GM19455 (cell line): Measurements from ENCODE around the gene FUT7.

Experiments
- ATAC-seq: cut with Tn5 transposase; IDR thresholded peaks from one replicate; pipeline ENCODE4 v1.9.1; 2021; ENCODE audit not compliant: unreplicated experiment

Gene FUT7

GRCh38 chr9:137019891-137020683 is 11.8 kb downstream of the FUT7 start:
- no peak for ATAC-seq

DNA sequence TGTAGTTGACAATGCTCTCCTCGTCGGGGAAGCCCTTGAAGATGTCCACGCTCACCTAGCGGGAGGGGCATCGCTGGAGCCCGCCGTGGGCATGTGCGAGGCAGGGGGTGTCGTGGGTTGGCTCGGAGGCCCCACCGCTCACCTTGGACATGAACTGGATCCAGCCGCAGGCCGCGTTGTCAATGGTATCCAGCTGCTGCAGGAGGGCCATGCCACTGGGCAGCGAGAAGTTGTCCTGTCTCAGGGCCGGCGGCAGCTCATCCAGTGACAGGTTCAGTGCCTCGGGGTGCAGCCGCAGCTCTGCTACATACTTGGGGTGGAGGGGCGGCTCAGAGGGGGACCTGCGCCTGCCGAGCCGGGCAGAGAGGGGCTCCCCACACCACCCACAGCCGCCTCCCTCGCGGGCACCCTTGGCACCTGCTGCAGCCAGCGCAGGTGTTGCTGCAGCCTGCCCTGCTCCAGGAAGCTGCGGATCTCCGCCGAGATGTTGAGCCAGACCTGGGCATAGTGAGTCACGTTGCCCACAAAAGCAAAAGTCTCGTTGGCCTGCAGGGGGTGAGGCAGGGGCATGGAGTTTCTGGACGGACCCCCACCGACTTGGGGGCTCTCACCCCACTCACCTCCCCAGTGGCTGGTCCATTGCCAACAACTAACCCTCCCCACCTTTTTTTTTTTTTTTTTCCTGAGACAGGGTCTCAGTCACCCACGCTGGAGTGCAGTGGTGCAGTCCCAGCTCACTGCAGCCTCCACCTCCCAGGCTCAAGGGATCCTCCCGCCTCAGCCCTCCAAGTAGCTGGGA is 12.9 kb downstream of the FUT7 start:
- ATAC-seq = no peak

DNA sequence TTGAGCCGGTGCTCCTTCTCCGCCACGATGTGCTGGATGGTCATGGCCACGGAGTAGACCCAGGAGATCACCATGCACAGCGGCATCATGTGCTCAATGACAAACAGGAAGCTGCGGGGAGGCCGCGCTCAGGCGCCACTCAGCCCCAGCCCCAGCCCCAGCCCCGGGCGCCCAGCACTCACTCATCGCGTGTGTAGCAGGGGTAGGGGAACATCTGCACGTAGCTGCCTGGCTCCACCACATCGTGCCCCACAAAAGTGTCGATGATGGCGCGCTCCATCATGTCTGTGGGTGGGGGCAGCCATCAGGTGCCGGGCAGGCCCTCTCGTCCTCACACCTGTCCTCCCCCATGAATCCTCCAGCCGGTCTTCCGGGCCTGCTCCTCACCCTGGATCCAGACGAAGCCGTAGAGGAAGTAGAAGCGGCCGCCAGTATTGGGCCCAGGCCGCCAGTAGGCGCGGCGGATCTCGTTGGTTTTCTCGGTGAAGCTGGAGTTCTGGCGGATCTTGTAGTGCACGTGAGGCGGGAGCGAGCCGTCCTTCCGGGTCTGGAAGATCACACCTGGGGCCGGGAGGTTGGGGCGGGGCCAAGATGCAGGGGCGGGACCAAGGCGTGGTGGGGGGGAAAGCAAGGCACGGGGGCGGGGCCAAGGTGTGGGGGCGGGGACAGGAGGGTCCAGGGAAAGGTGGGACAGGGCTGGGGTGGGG is 13.9 kb downstream of the FUT7 start:
- ATAC-seq = no peak

DNA sequence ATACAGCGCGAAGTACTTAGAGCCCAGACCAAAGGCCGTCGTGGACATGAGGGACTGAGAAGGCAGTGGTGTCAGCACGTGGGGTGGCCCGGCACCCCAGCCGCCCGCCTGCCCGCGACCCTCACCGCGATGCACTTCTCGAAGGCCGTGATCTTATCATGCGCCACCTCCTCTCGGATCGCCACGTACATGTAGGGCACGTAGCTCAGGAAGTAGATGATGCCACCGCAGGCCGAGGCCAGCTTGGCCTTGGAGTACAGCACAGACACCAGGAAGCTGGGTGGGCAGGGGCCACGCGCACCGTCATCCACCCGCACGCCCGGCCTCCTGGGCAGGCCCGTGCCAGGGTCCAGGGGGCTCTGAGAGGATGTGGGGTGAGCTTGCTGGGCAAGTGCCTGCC is 14.8 kb downstream of the FUT7 start:
- ATAC-seq = no peak

GRCh38 chr9:137016436-137016835 is 15.5 kb downstream of the FUT7 start:
- ATAC-seq = no peak

DNA sequence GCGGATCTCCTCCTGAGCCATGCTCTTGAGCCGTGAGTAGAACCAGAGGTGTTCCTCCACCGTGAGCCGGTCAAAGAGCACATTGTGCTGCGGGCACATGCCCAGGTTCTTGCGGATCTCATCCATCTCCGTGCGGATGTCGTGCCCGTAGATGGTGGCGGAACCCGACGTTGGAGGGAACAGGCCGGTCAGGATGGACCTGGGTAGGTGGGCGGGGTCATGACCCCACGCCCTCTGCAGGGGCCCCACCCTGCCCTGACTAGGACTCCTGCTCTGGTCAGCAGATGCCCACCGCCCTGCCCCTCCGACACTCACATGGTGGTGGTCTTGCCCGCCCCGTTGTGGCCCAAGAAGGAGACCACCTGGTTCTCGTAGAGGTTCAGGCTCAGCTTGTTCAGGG is 15.9 kb downstream of the FUT7 start:
- ATAC-seq = no peak

- no peak for ATAC-seq
Measured at GRCh38 chr9:137015540-137015930, 16.4 kb downstream of the FUT7 start.

GRCh38 chr9:137014776-137015539 is 16.9 kb downstream of the FUT7 start:
- no peak for ATAC-seq

DNA sequence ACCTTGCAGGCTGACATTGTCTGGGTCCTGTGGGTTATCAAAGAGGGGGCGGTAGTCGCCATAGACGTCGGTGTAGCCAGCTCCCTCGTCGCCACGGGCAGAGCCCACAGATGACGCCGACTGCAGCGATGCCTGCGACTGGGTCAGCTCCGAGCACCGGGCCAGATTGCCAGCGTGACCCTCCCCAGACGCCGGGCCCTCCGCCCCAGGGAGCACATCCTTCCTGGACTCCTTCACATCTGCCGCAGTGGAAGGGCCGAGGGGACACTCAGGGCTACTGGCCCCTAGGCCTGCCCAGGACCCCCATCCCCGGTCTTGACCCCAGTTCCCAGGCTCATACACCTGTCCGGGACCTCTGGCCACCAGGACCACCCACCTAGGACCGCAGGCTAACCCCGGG is 17.7 kb downstream of the FUT7 start:
- ATAC-seq = no peak

GRCh38 chr9:137013571-137013940 is 18.3 kb downstream of the FUT7 start:
- no peak for ATAC-seq

GRCh38 chr9:137012694-137013570 is 19.0 kb downstream of the FUT7 start:
- ATAC-seq = no peak

GRCh38 chr9:137011907-137012675 is 19.8 kb downstream of the FUT7 start:
- ATAC-seq = no peak

GRCh38 chr9:137011156-137011555 is 20.7 kb downstream of the FUT7 start:
- no peak for ATAC-seq

- no peak for ATAC-seq
Measured at GRCh38 chr9:137009938-137010732, 21.8 kb downstream of the FUT7 start.

- ATAC-seq = no peak
Measured at GRCh38 chr9:137009217-137009616, 22.7 kb downstream of the FUT7 start.

GRCh38 chr9:137008312-137008711 is 23.6 kb downstream of the FUT7 start:
- ATAC-seq = no peak

GRCh38 chr9:137007816-137008270 is 24.0 kb downstream of the FUT7 start:
- ATAC-seq = no peak

- ATAC-seq = no peak
Measured at GRCh38 chr9:137007108-137007815, 24.6 kb downstream of the FUT7 start.
